Ovary (tissue), 3 donors: Measurements from ENCODE around the gene LMO1.

Source experiments
- EP300 ChIP-seq: sonication (generic); formaldehyde crosslinking; IDR thresholded peaks from one replicate; pipeline ENCODE4 v1.6.1; 2017; ENCODE audit warnings: antibody characterized with exemption
- TF ChIP-seq, protein P1 (sequence below), 3 donors: fragments of 450-650 bp in 2 of 3; fragments of 200-600 bp in 1 of 3; IDR thresholded peaks; one replicate each; pipeline versions ENCODE4 v1.5.1 to v1.8.0; 2016 to 2022; ENCODE audit warnings: antibody characterized with exemption in 3 of 3, mild to moderate bottlenecking in 1 of 3
- donor health status: DM: no; HTN: no; CAD: no.

- TF ChIP-seq, protein P1, sequence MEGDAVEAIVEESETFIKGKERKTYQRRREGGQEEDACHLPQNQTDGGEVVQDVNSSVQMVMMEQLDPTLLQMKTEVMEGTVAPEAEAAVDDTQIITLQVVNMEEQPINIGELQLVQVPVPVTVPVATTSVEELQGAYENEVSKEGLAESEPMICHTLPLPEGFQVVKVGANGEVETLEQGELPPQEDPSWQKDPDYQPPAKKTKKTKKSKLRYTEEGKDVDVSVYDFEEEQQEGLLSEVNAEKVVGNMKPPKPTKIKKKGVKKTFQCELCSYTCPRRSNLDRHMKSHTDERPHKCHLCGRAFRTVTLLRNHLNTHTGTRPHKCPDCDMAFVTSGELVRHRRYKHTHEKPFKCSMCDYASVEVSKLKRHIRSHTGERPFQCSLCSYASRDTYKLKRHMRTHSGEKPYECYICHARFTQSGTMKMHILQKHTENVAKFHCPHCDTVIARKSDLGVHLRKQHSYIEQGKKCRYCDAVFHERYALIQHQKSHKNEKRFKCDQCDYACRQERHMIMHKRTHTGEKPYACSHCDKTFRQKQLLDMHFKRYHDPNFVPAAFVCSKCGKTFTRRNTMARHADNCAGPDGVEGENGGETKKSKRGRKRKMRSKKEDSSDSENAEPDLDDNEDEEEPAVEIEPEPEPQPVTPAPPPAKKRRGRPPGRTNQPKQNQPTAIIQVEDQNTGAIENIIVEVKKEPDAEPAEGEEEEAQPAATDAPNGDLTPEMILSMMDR (IDR thresholded peaks at IDR 0.05): no peak
- no peak for TF ChIP-seq EP300
Measured at GRCh38 chr11:8251616-8252295, 11.9 kb downstream of the LMO1 start.
